ENCODE results near the gene SYNE2.

Gene SYNE2

GRCh38 chr14:64201296-64201695 lies 348.5 kb downstream of the SYNE2 start:
- TF ChIP-seq CTCF (IDR thresholded peaks at IDR 0.05; ENCODE audit: insufficient read depth, low read length), result no peak
- TF ChIP-seq SPI1 (IDR thresholded peaks at IDR 0.05; ENCODE audit: borderline replicate concordance, low read depth), result no peak
- TF ChIP-seq REST (IDR thresholded peaks at IDR 0.05; ENCODE audit: insufficient replicate concordance, low read depth), result no peak
- TF ChIP-seq POLR2AphosphoS5 (IDR thresholded peaks at IDR 0.05; ENCODE audit: low read depth), result no peak
- TF ChIP-seq GABPA (IDR thresholded peaks at IDR 0.05; ENCODE audit: low read depth), result no peak
- DNase-seq (ENCODE audit: low read depth in 1 of 2, low spot score in 1 of 2), result no peak
- H3K27me3 ChIP-seq (ENCODE audit: insufficient read depth, poor library complexity, severe bottlenecking), result peaks cover 2% of the 10 kb centered on the region
- H3K4me3 ChIP-seq (replicated peaks; ENCODE audit: insufficient read depth, low read length), result no peak overlapping the region
- no peak overlapping the region for H3K27ac ChIP-seq (replicated peaks)

- TF ChIP-seq REST (IDR thresholded peaks at IDR 0.05; ENCODE audit: insufficient replicate concordance, low read depth) (no peak), CTCF (IDR thresholded peaks at IDR 0.05; ENCODE audit: insufficient read depth, low read length) (no peak), SPI1 (IDR thresholded peaks at IDR 0.05; ENCODE audit: borderline replicate concordance, low read depth) (no peak)
- H3K27ac ChIP-seq (replicated peaks), result no peak overlapping the region
Measured at GRCh38 chr14:64201921-64202545, 349.2 kb downstream of the SYNE2 start.

GRCh38 chr14:64202716-64203115 lies 349.9 kb downstream of the SYNE2 start:
- H3K27ac ChIP-seq (replicated peaks), result no peak overlapping the region
- no peak for TF ChIP-seq CTCF (IDR thresholded peaks at IDR 0.05; ENCODE audit: insufficient read depth, low read length)
- TF ChIP-seq SPI1 (IDR thresholded peaks at IDR 0.05; ENCODE audit: borderline replicate concordance, low read depth), result no peak
- no peak for TF ChIP-seq POLR2AphosphoS5 (IDR thresholded peaks at IDR 0.05; ENCODE audit: low read depth)
- no peak for TF ChIP-seq REST (IDR thresholded peaks at IDR 0.05; ENCODE audit: insufficient replicate concordance, low read depth)
- no peak for TF ChIP-seq GABPA (IDR thresholded peaks at IDR 0.05; ENCODE audit: low read depth)
- H3K27me3 ChIP-seq (ENCODE audit: insufficient read depth, poor library complexity, severe bottlenecking), result peaks cover 2% of the 10 kb centered on the region
- no peak overlapping the region for H3K4me3 ChIP-seq (replicated peaks; ENCODE audit: insufficient read depth, low read length)
- no peak for DNase-seq (ENCODE audit: low read depth in 1 of 2, low spot score in 1 of 2)

More at GRCh38 chr14:64201921-64202545, 349.2 kb downstream of the SYNE2 start:
- DNase-seq (ENCODE audit: low read depth in 1 of 2, low spot score in 1 of 2), result no peak
- H3K27me3 ChIP-seq (ENCODE audit: insufficient read depth, poor library complexity, severe bottlenecking), result peaks cover 2% of the 10 kb centered on the region
- H3K4me3 ChIP-seq (replicated peaks; ENCODE audit: insufficient read depth, low read length), result no peak overlapping the region

All from HL-60 (cell line).